ENCODE data around the gene MEGF11. TPM values are rescaled to one million over a fixed set of nuclear protein-coding genes. Genes with fewer than 3 reads are reported as not detected.

The MEGF11 gene
- total RNA-seq, 1 experiment from 2014 or later = 2.3 TPM

DNA sequence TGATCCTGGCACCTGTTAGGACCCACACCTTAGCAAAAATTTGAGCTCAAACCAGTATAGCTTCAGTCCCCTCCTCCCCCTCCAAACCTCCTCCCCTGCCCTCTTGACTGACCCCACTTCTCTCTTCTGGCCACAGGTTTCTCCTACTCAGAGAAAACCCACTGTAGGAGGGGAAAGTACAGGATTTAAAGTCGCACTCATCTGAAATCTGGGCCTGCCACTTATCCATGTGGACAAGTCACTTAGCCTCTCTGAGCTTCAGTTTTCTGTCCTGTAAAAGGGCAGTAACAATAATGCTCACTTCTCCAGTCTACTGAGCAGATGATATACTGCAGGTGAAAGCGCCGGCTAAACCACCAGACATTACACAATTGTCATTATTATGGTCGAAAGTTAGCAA, 142.7 kb downstream of the MEGF11 start:
- intact Hi-C loops (cut with micrococcal nuclease) = no loop called here
- no peak overlapping the region for H2AFZ ChIP-seq (ENCODE audit: low read depth, low read length, poor library complexity, severe bottlenecking)
- ChIA-PET RAD21 (ENCODE audit: low non-redundant PET in 1 of 2, low total read pairs in 2 of 2, uncharacterized antibody in 2 of 2, unreplicated experiment in 2 of 2) (no interaction called here), POLR2A (no interaction called here), CTCF (no interaction called here)
- no TSS peak for BruUV-seq (replicated peaks)
- H3K4me2 ChIP-seq (ENCODE audit: low read length) = no peak overlapping the region
- no peak overlapping the region for H3K4me3 ChIP-seq (replicated peaks in 1 of 2; ENCODE audit: low read depth in 1 of 2, low read length in 2 of 2)
- H3K4me1 ChIP-seq (ENCODE audit: control insufficient read depth in 1 of 2, insufficient read depth in 2 of 2, low read length in 2 of 2) = no peaks in the 10 kb centered on the region
- no peaks in the 10 kb centered on the region for H3K79me2 ChIP-seq (ENCODE audit: insufficient read depth, low read length)
- no peak overlapping the region for H3K27ac ChIP-seq (ENCODE audit: low read depth, low read length)
- H4K20me1 ChIP-seq (ENCODE audit: insufficient read depth) = no peaks in the 10 kb centered on the region
- H3K9me3 ChIP-seq (ENCODE audit: control insufficient read depth in 1 of 2, insufficient read depth in 1 of 2, low read depth in 1 of 2, low read length in 2 of 2) = no peaks in the 10 kb centered on the region
- no peaks in the 10 kb centered on the region for H3K36me3 ChIP-seq (ENCODE audit: control insufficient read depth in 1 of 2, insufficient read depth in 2 of 2, low read length in 2 of 2)
- no peaks in the 10 kb centered on the region for H3K9me2 ChIP-seq (ENCODE audit: insufficient read depth)
- DNase-seq (ENCODE audit: low read depth, low spot score) (no peak), ATAC-seq (no peak)
- H3K9ac ChIP-seq (ENCODE audit: low read length) = no peak overlapping the region
- peaks cover 13% of the 10 kb centered on the region for H3K27me3 ChIP-seq (ENCODE audit: insufficient read depth, low read length)
- no peak for TF ChIP-seq POLR2AphosphoS5 (IDR thresholded peaks at IDR 0.05; ENCODE audit: low read depth, low read length)
- TF ChIP-seq, protein P1, sequence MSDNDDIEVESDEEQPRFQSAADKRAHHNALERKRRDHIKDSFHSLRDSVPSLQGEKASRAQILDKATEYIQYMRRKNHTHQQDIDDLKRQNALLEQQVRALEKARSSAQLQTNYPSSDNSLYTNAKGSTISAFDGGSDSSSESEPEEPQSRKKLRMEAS (IDR thresholded peaks at IDR 0.05) = no peak
- TF ChIP-seq EZH2phosphoT487 (IDR thresholded peaks at IDR 0.05; ENCODE audit: borderline replicate concordance) = no peak
- no peak for TF ChIP-seq JUND (IDR thresholded peaks at IDR 0.05)
- TF ChIP-seq SP1 (IDR thresholded peaks at IDR 0.05; ENCODE audit: low read depth) = no peak
- TF ChIP-seq YY1 (IDR thresholded peaks at IDR 0.05; ENCODE audit: extremely low read depth, insufficient replicate concordance, low read depth, low read length) = no peak
- no peak for TF ChIP-seq SRF (IDR thresholded peaks at IDR 0.05; ENCODE audit: low read depth)
- no peak for TF ChIP-seq FOSL1 (IDR thresholded peaks at IDR 0.05; ENCODE audit: low read depth)
- TF ChIP-seq, protein P2, sequence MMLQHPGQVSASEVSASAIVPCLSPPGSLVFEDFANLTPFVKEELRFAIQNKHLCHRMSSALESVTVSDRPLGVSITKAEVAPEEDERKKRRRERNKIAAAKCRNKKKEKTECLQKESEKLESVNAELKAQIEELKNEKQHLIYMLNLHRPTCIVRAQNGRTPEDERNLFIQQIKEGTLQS (IDR thresholded peaks at IDR 0.05) = no peak
- TF ChIP-seq ZFX (IDR thresholded peaks at IDR 0.05) = no peak
- no peak for TF ChIP-seq CEBPB (IDR thresholded peaks at IDR 0.05; ENCODE audit: low read depth)

DNA sequence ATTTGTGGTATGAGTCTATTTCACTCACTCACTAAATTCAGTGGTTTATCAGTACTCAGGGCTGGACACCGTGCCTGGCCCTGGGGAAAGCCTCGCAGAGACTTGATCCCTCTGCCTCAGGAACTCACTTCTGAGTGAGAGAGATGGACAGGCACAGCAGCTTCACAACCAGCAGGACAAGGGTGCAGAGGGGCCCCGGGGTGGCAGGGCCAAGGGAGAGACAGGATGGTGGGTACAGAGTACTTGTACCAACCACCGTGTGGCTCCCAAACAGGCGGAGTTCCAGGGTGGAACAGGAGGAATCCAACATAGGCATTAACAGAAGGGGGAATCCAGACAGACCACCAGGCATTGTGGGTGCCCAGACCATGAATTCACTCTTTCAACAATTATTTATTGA, 143.7 kb downstream of the MEGF11 start:
- Histone ChIP-seq H3K27me3 (ENCODE audit: insufficient read depth, low read length) (peaks cover 13% of the 10 kb centered on the region), H3K4me2 (ENCODE audit: low read length) (no peak overlapping the region), H4K20me1 (ENCODE audit: insufficient read depth) (no peaks in the 10 kb centered on the region), H3K9me3 (ENCODE audit: control insufficient read depth in 1 of 2, insufficient read depth in 1 of 2, low read depth in 1 of 2, low read length in 2 of 2) (no peaks in the 10 kb centered on the region), H3K9ac (ENCODE audit: low read length) (no peak overlapping the region), H3K9me2 (ENCODE audit: insufficient read depth) (no peaks in the 10 kb centered on the region), H3K4me1 (ENCODE audit: control insufficient read depth in 1 of 2, insufficient read depth in 2 of 2, low read length in 2 of 2) (no peaks in the 10 kb centered on the region), H2AFZ (ENCODE audit: low read depth, low read length, poor library complexity, severe bottlenecking) (no peak overlapping the region), H3K4me3 (replicated peaks in 1 of 2; ENCODE audit: low read depth in 1 of 2, low read length in 2 of 2) (no peak overlapping the region), H3K36me3 (ENCODE audit: control insufficient read depth in 1 of 2, insufficient read depth in 2 of 2, low read length in 2 of 2) (no peaks in the 10 kb centered on the region), H3K79me2 (ENCODE audit: insufficient read depth, low read length) (no peaks in the 10 kb centered on the region), H3K27ac (ENCODE audit: low read depth, low read length) (no peak overlapping the region)
- ATAC-seq = no peak
- CTCF ChIA-PET = no interaction called here
- no TSS peak for BruUV-seq (replicated peaks)
- intact Hi-C loops (cut with micrococcal nuclease) = no loop called here
- RAD21 ChIA-PET (ENCODE audit: low non-redundant PET in 1 of 2, low total read pairs in 2 of 2, uncharacterized antibody in 2 of 2, unreplicated experiment in 2 of 2) = no interaction called here
- DNase-seq (ENCODE audit: low read depth, low spot score) = no peak
- TF ChIP-seq YY1 (IDR thresholded peaks at IDR 0.05; ENCODE audit: extremely low read depth, insufficient replicate concordance, low read depth, low read length) (no peak), TCF7L2 (IDR thresholded peaks at IDR 0.05; ENCODE audit: borderline replicate concordance, extremely low read depth, insufficient read depth, insufficient read length) (no peak), ZFX (IDR thresholded peaks at IDR 0.05) (no peak), ELF1 (IDR thresholded peaks at IDR 0.05; ENCODE audit: borderline replicate concordance, low read depth) (no peak)
- POLR2A ChIA-PET = no interaction called here
